Activated CD4-positive, alpha-beta T cell treated with anti-CD3 and anti-CD28 coated beads, Interleukin-2, Interleukin-4, amounts not matched to agents 100 ng/mL and 50 ng/mL, durations not matched to agents 16 hours and 8 hours (primary cell): ENCODE results near the gene TTC34.
"Not testable (repeated sequence)": the region's sequence is repeated elsewhere in the genome, so short reads cannot be mapped to it uniquely, and the experiment has no call there.

Source experiments
- DNase-seq: peaks from one replicate; pipeline ENCODE4 v3.0.0-alpha.2; 2020; ENCODE audit warnings: low spot score

The TTC34 gene

DNA sequence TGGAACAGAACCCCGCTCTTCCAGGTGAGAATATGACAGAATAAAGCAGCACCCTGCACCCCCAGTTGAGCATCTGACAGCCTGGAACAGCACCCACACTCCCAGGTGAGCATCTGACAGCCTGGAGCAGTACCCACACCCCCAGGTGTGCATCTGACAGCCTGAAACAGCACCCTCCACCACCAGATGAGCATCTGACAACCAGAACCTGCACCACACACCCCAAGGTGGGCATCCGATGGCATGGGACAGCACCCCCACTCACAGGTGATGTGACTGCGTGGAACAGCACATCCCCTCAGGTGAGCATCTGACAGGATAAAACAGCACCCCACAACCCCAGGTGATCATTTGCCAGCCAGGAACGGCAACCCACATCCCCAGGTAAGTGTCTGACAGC lies 26.2 kb downstream of the TTC34 start:
- DNase-seq = not testable (repeated sequence)

- DNase-seq = not testable (repeated sequence)
Measured at GRCh38 chr1:2768052-2768451, 33.4 kb downstream of the TTC34 start.

- DNase-seq = not testable (repeated sequence)
Measured at GRCh38 chr1:2759433-2759832, 42.1 kb downstream of the TTC34 start.

- not testable (repeated sequence) for DNase-seq
Measured at GRCh38 chr1:2757519-2757918, 44.0 kb downstream of the TTC34 start.

- not testable (repeated sequence) for DNase-seq
Measured at GRCh38 chr1:2755426-2755825, 46.1 kb downstream of the TTC34 start.

DNA sequence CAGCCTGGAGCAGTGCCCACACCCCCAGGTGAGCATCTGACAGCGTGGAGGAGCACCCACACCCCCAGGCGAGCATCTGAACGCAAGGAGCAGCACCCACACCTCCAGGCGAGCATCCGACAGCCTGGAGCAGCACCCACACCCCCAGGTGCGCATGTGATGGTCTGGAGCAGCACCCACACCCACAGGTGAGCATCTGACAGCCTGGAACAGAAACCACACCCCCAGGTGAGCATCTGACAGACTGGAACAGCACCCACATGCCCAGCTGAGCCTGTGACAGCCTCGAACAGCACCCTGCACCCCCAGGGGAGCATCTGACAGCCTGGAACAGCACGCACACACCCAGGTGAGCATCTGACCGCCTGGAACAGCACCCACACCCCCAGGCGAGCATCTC lies 46.9 kb downstream of the TTC34 start:
- DNase-seq = not testable (repeated sequence)

DNA sequence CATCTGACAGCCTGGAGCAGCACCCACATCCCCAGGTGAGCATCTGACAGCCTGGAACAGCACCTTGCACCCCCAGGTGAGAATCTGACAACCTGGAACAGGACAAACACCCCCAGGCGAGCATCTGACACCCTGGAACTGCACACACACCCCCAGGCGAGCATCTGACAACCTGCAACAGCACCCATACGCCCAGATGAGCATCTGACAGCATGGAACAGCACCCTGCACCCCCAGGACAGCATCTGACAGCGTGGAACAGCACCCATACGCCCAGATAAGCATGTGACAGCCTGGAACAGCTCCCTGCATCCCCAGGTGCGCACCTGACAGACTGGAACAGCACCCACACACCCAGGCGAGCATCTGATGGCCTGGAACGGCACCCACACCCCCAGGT lies 49.0 kb downstream of the TTC34 start:
- DNase-seq = not testable (repeated sequence)

DNA sequence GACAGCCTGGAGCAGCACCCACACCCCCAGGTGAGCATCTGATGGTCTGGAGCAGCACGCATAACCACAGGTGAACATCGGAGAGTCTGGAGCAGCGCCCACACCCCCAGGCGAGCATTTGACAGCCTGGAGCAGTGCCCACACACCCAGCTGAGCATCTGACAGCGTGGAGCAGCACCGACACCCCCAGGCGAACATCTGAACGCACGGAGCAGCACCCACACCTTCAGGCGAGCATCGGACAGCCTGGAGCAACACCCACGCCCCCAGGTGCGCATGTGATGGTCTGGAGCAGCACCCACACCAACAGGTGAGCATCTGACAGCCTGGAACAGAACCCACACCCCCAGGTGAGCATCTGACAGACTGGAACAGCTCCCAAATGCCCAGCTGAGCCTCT lies 49.6 kb downstream of the TTC34 start:
- not testable (repeated sequence) for DNase-seq

- not testable (repeated sequence) for DNase-seq
Measured at GRCh38 chr1:2750766-2751730, 50.4 kb downstream of the TTC34 start.

DNA sequence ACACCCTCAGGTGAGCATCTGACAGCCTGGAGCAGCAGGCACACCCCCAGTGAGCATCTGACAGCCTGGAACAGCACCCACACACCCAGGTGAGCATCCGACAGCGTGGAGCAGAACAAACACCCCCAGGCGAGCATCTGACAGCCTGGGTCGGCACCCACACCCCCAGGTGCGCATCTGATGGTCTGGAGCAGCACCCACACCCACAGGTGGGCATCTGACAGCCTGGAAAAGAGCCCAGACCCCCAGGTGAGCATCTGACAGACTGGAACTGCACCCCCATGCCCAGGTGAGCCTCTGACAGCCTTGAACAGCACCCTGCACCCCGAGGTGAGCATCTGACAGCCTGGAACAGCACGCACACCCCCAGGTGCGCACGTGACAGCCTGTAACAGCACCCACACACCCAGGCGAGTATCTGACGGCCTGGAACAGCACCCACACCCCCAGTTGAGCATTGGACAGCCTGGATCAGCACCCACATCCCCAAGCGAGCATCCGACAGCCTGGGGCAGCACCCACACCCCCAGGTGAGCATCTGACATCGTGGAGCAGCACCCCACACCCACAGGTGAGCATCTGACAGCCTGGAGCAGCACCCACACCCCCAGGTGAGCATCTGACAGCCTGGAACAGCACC lies 51.3 kb downstream of the TTC34 start:
- DNase-seq = not testable (repeated sequence)

- DNase-seq = not testable (repeated sequence)
Measured at GRCh38 chr1:2748626-2749025, 52.9 kb downstream of the TTC34 start.

DNA sequence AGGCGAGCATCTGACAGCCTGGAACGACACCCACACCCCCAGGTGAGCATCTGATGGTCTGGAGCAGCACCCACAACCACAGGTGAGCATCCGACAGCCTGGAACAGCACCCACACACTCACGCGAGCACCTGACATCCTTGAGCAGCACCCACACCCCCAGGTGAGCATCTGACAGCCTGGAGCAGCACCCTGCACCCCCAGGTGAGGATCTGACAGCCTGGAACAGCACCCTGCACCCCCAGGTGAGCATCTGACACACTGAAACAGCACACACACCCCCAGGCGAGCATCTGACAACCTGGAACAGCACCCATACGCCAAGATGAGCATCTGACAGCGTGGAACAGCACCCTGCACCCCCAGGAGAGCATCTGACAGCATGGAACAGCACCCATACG lies 106.7 kb downstream of the TTC34 start:
- not testable (repeated sequence) for DNase-seq

GRCh38 chr1:2690180-2690579 lies 111.3 kb downstream of the TTC34 start:
- not testable (repeated sequence) for DNase-seq

DNA sequence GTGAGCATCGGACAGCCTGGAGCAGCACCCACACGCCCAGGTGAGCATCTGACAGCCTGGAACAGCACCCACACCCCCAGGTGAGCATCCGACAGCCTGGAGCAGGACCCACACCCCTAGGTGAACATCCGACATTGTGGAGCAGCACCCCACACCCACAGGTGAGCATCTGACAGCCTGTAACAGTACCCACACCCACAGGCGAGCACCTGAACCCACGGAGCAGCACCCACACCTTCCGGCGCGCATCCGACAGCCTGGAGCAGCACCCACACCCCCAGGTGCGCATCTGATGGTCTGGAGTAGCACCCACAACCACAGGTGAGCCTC lies 113.2 kb downstream of the TTC34 start:
- not testable (repeated sequence) for DNase-seq

GRCh38 chr1:2687638-2688335 lies 113.7 kb downstream of the TTC34 start:
- DNase-seq = not testable (repeated sequence)

- DNase-seq = not testable (repeated sequence)
Measured at GRCh38 chr1:2687174-2687591, 114.3 kb downstream of the TTC34 start.

DNA sequence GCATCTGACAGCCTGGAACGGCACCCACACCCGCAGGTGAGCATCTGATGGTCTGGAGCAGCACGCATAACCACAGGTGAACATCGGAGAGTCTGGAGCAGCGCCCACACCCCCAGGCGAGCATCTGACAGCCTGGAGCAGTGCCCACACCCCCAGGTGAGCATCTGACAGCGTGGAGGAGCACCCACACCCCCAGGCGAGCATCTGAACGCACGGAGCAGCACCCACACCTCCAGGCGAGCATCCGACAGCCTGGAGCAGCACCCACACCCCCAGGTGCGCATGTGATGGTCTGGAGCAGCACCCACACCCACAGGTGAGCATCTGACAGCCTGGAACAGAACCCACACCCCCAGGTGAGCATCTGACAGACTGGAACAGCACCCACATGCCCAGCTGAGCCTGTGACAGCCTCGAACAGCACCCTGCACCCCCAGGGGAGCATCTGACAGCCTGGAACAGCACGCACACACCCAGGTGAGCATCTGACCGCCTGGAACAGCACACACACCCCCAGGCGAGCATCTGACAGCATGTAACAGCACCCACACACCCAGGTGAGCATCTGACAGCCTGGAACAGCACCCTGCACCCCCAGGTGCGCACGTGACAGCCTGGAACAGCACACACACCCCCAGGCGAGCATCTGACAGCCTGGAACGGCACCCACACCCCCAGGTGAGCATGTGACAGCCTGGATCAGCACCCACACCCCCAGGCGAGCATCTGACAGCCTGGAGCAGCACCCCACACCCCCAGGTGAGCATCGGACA lies 115.2 kb downstream of the TTC34 start:
- not testable (repeated sequence) for DNase-seq

- DNase-seq = not testable (repeated sequence)
Measured at GRCh38 chr1:2685671-2686070, 115.8 kb downstream of the TTC34 start.

GRCh38 chr1:2684878-2685277 lies 116.6 kb downstream of the TTC34 start:
- not testable (repeated sequence) for DNase-seq

- DNase-seq = not testable (repeated sequence)
Measured at GRCh38 chr1:2684000-2684399, 117.5 kb downstream of the TTC34 start.

DNA sequence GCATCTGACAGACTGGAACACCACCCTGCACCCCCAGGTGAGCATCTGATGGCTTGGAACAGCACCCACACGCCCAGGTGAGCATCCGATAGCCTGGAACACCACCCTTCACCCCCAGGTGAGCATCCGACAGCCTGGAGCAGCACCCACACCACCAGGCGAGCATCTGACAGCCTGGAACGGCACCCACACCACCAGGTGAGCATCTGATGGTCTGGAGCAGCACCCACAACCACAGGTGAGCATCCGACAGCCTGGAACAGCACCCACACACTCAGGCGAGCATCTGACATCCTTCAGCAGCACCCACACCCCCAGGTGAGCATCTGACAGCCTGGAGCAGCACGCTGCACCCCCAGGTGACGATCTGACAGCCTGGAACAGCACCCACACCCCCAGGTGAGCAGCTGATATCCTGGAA lies 118.2 kb downstream of the TTC34 start:
- DNase-seq = not testable (repeated sequence)

GRCh38 chr1:2682879-2683278 lies 118.6 kb downstream of the TTC34 start:
- DNase-seq = not testable (repeated sequence)
